WI38 (cell line): ENCODE measurements around the gene QPCTL.
"Not testable (repeated sequence)": the region's sequence is repeated elsewhere in the genome, so short reads cannot be mapped to it uniquely, and the experiment has no call there.

ENCODE experiments used
- H3K4me3 ChIP-seq: 2 replicates; pipeline ENCODE4 v1.5.1; 2011; ENCODE audit warnings: low read depth, mild to moderate bottlenecking, control low read depth, low read length
- TF ChIP-seq, protein P1 (sequence below): IDR thresholded peaks from 2 replicates; pipeline ENCODE4 v1.5.1; 2012; ENCODE audit warnings: low read depth, mild to moderate bottlenecking, control low read depth, low read length

QPCTL gene

DNA sequence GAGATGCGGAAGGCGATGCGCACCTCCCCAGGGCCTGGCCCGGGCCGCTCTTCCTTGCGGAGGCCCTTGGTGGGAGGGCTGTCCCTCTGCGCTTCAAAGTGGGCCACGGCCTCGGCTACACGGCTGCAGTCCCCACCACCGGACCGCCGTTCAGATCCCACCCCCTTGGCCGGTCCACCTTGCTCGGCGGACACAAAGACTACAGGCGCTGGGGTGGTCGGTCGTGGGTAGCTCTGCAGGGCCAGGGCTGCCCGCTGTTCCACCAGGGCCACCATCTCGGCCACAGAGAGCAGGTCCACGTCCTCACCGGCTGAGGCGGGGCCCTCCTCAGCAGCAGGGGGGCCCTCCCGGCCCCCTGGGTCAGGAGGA is 20.2 kb downstream of the QPCTL start:
- H3K4me3 ChIP-seq, result no peak overlapping the region
- TF ChIP-seq, protein P1, sequence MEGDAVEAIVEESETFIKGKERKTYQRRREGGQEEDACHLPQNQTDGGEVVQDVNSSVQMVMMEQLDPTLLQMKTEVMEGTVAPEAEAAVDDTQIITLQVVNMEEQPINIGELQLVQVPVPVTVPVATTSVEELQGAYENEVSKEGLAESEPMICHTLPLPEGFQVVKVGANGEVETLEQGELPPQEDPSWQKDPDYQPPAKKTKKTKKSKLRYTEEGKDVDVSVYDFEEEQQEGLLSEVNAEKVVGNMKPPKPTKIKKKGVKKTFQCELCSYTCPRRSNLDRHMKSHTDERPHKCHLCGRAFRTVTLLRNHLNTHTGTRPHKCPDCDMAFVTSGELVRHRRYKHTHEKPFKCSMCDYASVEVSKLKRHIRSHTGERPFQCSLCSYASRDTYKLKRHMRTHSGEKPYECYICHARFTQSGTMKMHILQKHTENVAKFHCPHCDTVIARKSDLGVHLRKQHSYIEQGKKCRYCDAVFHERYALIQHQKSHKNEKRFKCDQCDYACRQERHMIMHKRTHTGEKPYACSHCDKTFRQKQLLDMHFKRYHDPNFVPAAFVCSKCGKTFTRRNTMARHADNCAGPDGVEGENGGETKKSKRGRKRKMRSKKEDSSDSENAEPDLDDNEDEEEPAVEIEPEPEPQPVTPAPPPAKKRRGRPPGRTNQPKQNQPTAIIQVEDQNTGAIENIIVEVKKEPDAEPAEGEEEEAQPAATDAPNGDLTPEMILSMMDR, result no peak

DNA sequence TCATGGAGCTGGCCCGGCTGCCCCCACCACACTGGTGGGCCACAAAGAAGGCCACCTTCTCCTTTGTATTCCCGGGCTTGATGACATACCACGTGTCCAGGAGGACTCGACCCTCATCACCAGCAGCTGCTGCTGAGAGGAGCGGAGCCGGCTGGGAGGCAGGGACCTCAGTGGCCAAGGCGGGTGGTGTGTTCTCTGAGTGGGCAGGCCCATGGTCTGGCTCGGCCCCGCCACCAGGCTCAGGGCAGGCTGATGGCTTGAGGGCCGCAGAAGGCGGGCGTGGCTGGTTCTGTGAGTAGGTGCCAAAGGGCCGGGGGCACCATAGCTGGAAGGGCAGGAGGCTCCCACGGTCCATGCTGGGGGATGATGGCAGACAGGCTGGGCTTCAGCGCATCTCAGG is 20.7 kb downstream of the QPCTL start:
- no peak overlapping the region for H3K4me3 ChIP-seq
- TF ChIP-seq, protein P1, result no peak

DNA sequence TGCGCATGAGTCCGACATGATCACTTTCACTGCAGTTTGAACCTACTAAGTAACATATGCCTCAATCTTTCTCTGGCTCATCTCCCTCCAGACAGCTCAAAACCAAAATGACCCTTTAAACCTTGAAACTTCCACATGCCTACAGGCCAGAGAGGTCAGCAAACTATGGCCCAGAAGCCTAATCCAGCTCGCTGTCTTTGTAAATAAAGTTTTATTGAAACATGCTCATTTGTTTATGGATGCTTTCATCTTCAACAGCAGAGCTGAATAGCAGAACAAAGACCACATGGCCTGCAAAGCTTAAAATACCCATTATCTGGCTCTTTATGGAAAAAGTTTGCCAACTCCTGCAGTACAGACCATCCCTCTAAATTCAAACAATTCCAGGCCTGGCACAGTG is 22.7 kb downstream of the QPCTL start:
- TF ChIP-seq, protein P1, result no peak
- H3K4me3 ChIP-seq, result no peak overlapping the region

DNA sequence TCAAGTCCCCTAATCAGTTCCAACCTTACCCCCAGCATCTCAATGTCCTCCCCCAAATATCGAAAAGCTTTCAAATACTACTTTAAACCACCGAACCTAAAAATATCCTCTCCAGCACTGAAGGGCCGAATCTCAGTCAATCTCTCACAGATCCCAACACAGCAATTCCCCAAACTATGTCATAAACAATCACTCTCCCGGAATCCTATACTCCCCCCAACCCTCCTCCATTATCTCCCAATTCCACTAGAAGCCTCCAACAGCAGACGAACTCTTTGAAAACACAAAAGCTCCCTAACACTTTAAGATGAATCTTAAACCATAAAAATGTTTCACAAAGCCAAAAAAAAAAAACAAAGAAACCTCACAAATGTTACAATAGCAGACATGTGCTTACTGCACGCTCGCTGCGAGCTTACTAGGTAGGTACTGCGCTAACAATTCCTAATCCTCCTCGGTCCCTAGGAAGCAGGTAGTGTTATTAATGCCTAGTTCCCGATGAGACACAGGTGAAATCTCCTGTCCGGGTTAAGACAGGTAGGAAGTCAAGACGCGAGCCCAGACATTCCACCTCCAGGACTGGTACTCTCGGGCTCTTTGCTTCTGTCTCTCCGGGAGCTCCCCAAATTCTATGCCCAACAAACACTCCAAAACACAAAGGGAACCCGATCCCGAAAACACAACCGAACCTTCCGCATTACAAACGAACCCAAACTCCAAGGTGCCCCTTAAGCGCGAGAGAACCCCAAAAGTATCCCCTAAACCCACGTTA is 24.1 kb downstream of the QPCTL start:
- TF ChIP-seq, protein P1, result no peak
- peak overlapping the region; percentile 73 for H3K4me3 ChIP-seq

DNA sequence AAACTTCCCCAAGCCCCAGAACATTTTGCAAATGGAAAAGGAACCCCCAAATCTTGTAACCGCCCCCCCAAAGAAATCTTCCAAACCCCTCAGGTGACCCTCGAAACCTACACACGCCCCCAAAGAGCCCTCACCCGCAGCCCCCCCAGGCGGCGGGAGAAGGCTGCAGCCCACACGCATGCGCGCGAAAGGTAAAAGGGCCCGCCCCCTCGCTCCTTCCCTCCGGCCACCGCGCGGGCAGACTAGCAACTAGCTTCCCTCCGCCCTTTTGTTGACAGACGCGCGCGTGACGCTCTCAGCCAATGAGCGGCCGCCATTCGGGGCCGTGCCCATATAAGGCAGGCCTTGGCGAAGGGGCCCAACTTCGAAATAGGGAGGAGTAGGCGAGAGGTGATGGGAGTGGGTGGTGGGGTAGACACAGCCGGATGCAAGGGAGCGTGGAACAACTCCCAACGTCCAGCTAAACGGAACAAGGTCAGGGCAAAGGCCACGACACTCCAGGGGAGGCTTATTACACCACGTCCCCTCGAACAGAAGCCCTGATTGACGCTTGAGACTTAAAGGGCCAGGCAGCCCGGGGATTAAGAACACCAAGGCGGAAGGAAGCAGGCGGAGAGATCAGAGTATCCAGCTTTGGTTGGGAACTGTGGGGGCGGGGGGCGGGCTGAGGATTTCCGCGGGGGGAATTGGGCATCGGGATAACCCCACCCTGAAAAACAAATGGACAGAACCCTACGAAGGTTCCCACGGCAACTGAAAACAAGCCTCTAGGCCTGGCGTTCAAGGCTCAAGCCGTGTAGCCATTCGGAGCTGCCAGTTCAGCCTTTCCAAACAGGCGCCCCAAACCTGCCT is 24.9 kb downstream of the QPCTL start:
- TF ChIP-seq, protein P1, result no peak

DNA sequence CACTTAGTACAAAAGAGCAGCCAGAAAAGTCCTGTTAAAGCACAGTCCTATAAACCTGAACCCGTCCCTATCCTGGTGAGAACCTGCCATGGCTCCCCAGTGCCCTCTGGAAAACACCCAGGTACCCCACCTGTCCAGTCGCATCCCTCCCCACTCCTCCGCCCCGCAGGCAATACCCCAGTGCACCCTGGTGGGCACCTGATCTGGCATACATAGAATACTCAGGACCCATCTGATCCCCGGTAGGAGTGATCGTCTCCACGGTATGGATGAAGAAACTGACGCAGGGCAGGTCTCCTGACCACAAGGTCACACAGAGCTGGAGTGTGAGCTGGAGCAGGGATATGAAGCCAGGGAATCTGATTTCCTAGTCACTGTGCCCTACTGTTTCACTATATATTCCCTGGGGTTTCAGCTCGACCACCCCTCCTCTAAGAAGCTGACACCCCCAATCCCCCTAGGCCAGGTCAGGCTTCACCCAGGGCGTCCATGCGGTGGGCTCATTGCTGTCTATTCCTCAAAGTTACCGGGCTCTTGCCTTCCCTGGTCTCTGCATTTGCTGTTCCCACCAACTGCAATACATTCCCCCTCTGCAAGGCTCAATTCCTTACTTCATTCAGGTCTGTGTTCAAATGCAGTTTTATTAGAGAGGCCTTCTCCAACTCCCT is 25.7 kb downstream of the QPCTL start:
- H3K4me3 ChIP-seq, result peak overlapping the region; percentile 54
- TF ChIP-seq, protein P1, result no peak

More for the DNA sequence above, 24.9 kb downstream of the QPCTL start:
- peak overlapping the region; percentile 73 for H3K4me3 ChIP-seq

DNA sequence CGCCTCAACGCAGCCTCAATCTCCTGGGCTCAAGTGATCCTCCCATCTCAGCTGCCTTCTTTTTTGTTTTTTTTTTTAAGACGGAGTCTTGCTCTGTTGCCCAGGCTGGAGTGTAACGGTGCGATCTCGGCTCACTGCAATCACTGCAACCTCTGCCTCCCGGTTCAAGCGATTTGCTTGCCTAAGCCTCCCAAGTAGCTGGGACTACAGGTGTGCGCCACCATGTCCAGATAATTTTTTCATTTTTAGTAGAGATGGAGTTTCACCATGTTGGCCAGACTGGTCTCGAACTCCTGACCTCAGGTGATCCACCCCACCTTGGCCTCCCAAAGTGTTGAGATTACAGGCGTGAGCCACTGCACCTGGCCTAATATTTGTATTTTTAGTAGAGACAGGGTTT is 27.6 kb downstream of the QPCTL start:
- H3K4me3 ChIP-seq, result not testable (repeated sequence)

DNA sequence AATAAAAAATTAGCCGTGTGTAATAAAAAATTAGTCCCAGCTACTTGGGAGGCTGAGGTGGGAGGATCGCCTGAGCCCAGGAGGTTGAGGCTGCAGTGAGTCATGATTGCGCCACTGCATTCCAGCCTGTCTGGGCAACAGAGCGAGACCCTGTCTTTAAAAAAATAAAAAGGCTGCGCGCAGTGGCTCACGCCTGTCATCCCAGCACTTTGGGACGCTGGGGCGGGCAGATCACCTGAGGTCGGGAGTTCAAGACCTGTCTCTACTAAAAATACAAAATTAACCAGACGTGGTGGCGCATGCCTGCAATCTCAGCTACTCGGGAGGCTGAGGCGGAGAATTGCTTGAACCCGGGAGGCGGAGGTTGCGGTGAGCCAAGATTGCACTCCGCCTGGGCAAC is 36.2 kb downstream of the QPCTL start:
- H3K4me3 ChIP-seq, result not testable (repeated sequence)
